GM23338 (cell line): ENCODE data around the gene CCDC81. TPM values are rescaled to one million over a fixed set of nuclear protein-coding genes. Genes with fewer than 3 reads are reported as not detected.

Experiments used
- ATAC-seq: fragments of 200-7000 bp; cut with Tn5 transposase; 3 replicates; pipeline ENCODE4 v1.9.1; 2020
- DNase-seq: peaks from one replicate; pipeline ENCODE4 v3.0.0-alpha.2; 2015; ENCODE audit warnings: low spot score
- H2AFZ ChIP-seq: fragments of 200-600 bp; sonication (generic); 2 replicates; pipeline ENCODE4 v1.8.0; 2016; ENCODE audit warnings: antibody characterized with exemption, mild to moderate bottlenecking, moderate library complexity
- H3F3A ChIP-seq: fragments of 200-600 bp; sonication (generic); replicated peaks from 2 replicates; pipeline ENCODE4 v1.8.0; 2017; ENCODE audit warnings: antibody characterized with exemption, mixed run types, low read depth
- H3K27ac ChIP-seq: fragments of 200-600 bp; sonication (generic); 2 replicates; pipeline ENCODE4 v1.6.1; 2016; ENCODE audit warnings: low read depth
- H3K27me3 ChIP-seq: fragments of 200-600 bp; sonication (generic); 2 replicates; pipeline ENCODE4 v1.8.0; 2016; ENCODE audit warnings: mild to moderate bottlenecking, mixed run types, moderate library complexity; ENCODE audit not compliant: insufficient read depth
- H3K36me3 ChIP-seq: fragments of 200-600 bp; sonication (generic); 2 replicates; pipeline ENCODE4 v1.8.0; 2016; ENCODE audit warnings: mild to moderate bottlenecking; ENCODE audit not compliant: insufficient read depth
- H3K4me1 ChIP-seq: fragments of 200-600 bp; sonication (generic); 2 replicates; pipeline ENCODE4 v1.8.0; 2016; ENCODE audit warnings: mild to moderate bottlenecking, moderate library complexity; ENCODE audit not compliant: insufficient read depth
- H3K4me2 ChIP-seq: fragments of 200-600 bp; sonication (generic); 2 replicates; pipeline ENCODE4 v1.7.1; 2017; ENCODE audit warnings: mixed run types
- H3K4me3 ChIP-seq: fragments of 200-600 bp; sonication (generic); 2 replicates; pipeline ENCODE4 v1.6.1; 2016; ENCODE audit warnings: mixed run types
- H3K79me2 ChIP-seq: fragments of 200-600 bp; sonication (generic); replicated peaks from 2 replicates; pipeline ENCODE4 v1.8.0; 2017; ENCODE audit warnings: mild to moderate bottlenecking; ENCODE audit not compliant: insufficient read depth
- H3K9me2 ChIP-seq: fragments of 200-600 bp; sonication (generic); 2 replicates; pipeline ENCODE4 v1.8.0; 2017; ENCODE audit not compliant: insufficient read depth
- H4K20me1 ChIP-seq: fragments of 200-600 bp; sonication (generic); replicated peaks from 2 replicates; pipeline ENCODE4 v1.8.0; 2017; ENCODE audit warnings: mild to moderate bottlenecking; ENCODE audit not compliant: insufficient read depth
- H3K27ac Mint-ChIP-seq: 2 replicates; pipeline ENCODE4 v1.8.0; 2020; ENCODE audit warnings: inconsistent platforms, mild to moderate bottlenecking, moderate library complexity, mixed read lengths
- H3K27me3 Mint-ChIP-seq: 3 replicates; pipeline ENCODE4 v1.8.0; 2022; ENCODE audit warnings: low read depth, mild to moderate bottlenecking, moderate library complexity, mixed read lengths, inconsistent platforms; ENCODE audit not compliant: insufficient read depth, poor library complexity
- H3K36me3 Mint-ChIP-seq: 3 replicates; pipeline ENCODE4 v1.8.0; 2021; ENCODE audit warnings: low read depth, mild to moderate bottlenecking, inconsistent platforms, moderate library complexity, mixed read lengths
- H3K4me1 Mint-ChIP-seq: 3 replicates; pipeline ENCODE4 v1.8.0; 2020; ENCODE audit warnings: mild to moderate bottlenecking, inconsistent platforms, mixed read lengths
- H3K4me3 Mint-ChIP-seq: 3 replicates; pipeline ENCODE4 v1.8.0; 2021; ENCODE audit warnings: moderate library complexity, mild to moderate bottlenecking, inconsistent platforms, mixed read lengths
- H3K9me3 Mint-ChIP-seq: 3 replicates; pipeline ENCODE4 v1.8.0; 2020; ENCODE audit warnings: moderate library complexity, mild to moderate bottlenecking, inconsistent platforms, mixed read lengths
- CREB1 ChIP-seq: fragments of 250-450 bp; sonication (Bioruptor Pico); IDR thresholded peaks from 2 replicates; pipeline ENCODE4 v1.5.0; 2020; ENCODE audit warnings: low read depth, mild to moderate bottlenecking, moderate library complexity
- EZH2 ChIP-seq: fragments of 200-600 bp; sonication (generic); IDR thresholded peaks from one replicate; pipeline ENCODE4 v1.8.0; 2017; ENCODE audit warnings: antibody characterized with exemption, mild to moderate bottlenecking, low read depth; ENCODE audit not compliant: unreplicated experiment
- EZH2phosphoT487 ChIP-seq: fragments of 200-600 bp; sonication (generic); IDR thresholded peaks from one replicate; pipeline ENCODE4 v1.8.1; 2018; ENCODE audit warnings: antibody characterized with exemption; ENCODE audit not compliant: unreplicated experiment
- NANOG ChIP-seq: IDR thresholded peaks from 2 replicates; pipeline ENCODE4 v1.6.1; 2016; ENCODE audit warnings: antibody characterized with exemption, borderline replicate concordance
- STAT1 ChIP-seq: IDR thresholded peaks from one replicate; pipeline ENCODE4 v1.6.1; 2016; ENCODE audit warnings: antibody characterized with exemption; ENCODE audit not compliant: unreplicated experiment
- ZNF331 ChIP-seq: fragments of 250-450 bp; sonication (Bioruptor Pico); IDR thresholded peaks from 2 replicates; pipeline ENCODE4 v1.5.0; 2020; ENCODE audit warnings: low read depth, mild to moderate bottlenecking, moderate library complexity
- polyA plus RNA-seq: library from polyadenylated mRNA; unstranded; fragments of >200 nt; fragmentation: Nextera tagmentation; extraction: Ambion mirVana; gene quantifications from 2 replicates; pipeline ENCODE4 v1.2.1, GENCODE V29; 2016
- total RNA-seq: library from RNA; depleted of rRNA; stranded (reverse); fragments of >200 nt; shearing (Covaris generic); gene quantifications from 2 replicates; pipeline ENCODE4 v1.2.3, GENCODE V29; 2014
- TF ChIP-seq, protein P1 (sequence below), 2 experiments: fragments of 200-600 bp in 1 of 2; sonication (generic) in 1 of 2; conservative IDR thresholded peaks; 2 replicates each; pipeline versions ENCODE4 v1.5.1 to v1.6.1; 2016 to 2017; ENCODE audit warnings: antibody characterized with exemption in 2 of 2, low read depth in 2 of 2, mild to moderate bottlenecking in 2 of 2, moderate library complexity in 1 of 2
- TF ChIP-seq, protein P2 (sequence below): fragments of 250-450 bp; sonication (Bioruptor Pico); IDR thresholded peaks from 2 replicates; pipeline ENCODE4 v1.5.0; 2020; ENCODE audit warnings: mild to moderate bottlenecking, moderate library complexity
- TF ChIP-seq, protein P3 (sequence below): IDR thresholded peaks from one replicate; pipeline ENCODE4 v1.6.1; 2018; ENCODE audit warnings: antibody characterized with exemption; ENCODE audit not compliant: unreplicated experiment
- TF ChIP-seq, protein P4 (sequence below): IDR thresholded peaks from 2 replicates; pipeline ENCODE4 v1.6.1; 2016; ENCODE audit warnings: antibody characterized with exemption

Gene CCDC81
- total and polyA plus RNA-seq, 2 experiments from 2014 or later = 0.37 to 4.3 TPM

DNA sequence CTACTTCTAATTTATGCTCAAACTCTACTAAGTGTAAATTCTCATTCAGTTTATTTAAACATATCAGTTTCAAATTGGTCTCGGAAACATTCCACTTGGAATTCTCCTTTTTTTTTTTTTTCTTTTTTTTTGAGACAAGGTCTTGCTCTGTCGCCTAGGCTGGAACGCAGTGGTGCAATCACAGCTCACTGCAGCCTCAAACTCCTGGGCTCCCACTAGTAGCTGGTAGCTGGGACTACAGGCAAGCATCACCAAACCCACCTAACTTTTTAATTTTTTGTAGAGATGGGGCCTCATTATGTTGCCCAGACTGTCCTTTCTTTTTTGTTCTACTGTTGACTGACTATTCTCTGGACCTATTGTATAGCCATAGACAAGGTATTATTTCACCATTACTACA is 33.3 kb upstream of the CCDC81 start:
- ATAC-seq = peak; percentile 39; the same call in 1 of the 3 replicates
- Histone ChIP-seq H3K4me3 (no peak overlapping the region), H3K79me2 (peaks cover 39% of the 10 kb centered on the region), H3K4me1 (no peaks in the 10 kb centered on the region), H2AFZ (no peak overlapping the region), H3K36me3 (no peaks in the 10 kb centered on the region; the same call in 1 of the 2 replicates), H3K4me2 (no peak overlapping the region), H3K27me3 (no peaks in the 10 kb centered on the region), H4K20me1 (no peaks in the 10 kb centered on the region; the same call in 1 of the 2 replicates), H3K27ac (no peak overlapping the region), H3K9me2 (no peaks in the 10 kb centered on the region), H3F3A (no peaks in the 10 kb centered on the region)
- Mint-ChIP-seq H3K9me3 (no peaks in the 10 kb centered on the region), H3K27ac (no peak overlapping the region; the same call in 1 of the 2 replicates), H3K36me3 (peaks cover 45% of the 10 kb centered on the region), H3K4me1 (no peaks in the 10 kb centered on the region), H3K27me3 (no peaks in the 10 kb centered on the region), H3K4me3 (no peak overlapping the region)
- DNase-seq = peak; percentile 29
- TF ChIP-seq NANOG (no peak), ZNF331 (CRISPR knock-in tag) (no peak), STAT1 (no peak), EZH2 (no peak), EZH2phosphoT487 (no peak), CREB1 (CRISPR knock-in tag) (no peak)
- TF ChIP-seq, protein P1, sequence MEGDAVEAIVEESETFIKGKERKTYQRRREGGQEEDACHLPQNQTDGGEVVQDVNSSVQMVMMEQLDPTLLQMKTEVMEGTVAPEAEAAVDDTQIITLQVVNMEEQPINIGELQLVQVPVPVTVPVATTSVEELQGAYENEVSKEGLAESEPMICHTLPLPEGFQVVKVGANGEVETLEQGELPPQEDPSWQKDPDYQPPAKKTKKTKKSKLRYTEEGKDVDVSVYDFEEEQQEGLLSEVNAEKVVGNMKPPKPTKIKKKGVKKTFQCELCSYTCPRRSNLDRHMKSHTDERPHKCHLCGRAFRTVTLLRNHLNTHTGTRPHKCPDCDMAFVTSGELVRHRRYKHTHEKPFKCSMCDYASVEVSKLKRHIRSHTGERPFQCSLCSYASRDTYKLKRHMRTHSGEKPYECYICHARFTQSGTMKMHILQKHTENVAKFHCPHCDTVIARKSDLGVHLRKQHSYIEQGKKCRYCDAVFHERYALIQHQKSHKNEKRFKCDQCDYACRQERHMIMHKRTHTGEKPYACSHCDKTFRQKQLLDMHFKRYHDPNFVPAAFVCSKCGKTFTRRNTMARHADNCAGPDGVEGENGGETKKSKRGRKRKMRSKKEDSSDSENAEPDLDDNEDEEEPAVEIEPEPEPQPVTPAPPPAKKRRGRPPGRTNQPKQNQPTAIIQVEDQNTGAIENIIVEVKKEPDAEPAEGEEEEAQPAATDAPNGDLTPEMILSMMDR (conservative IDR thresholded peaks at IDR 0.05; ENCODE audit: low read depth in 2 of 2) = no peak
- TF ChIP-seq, protein P2, sequence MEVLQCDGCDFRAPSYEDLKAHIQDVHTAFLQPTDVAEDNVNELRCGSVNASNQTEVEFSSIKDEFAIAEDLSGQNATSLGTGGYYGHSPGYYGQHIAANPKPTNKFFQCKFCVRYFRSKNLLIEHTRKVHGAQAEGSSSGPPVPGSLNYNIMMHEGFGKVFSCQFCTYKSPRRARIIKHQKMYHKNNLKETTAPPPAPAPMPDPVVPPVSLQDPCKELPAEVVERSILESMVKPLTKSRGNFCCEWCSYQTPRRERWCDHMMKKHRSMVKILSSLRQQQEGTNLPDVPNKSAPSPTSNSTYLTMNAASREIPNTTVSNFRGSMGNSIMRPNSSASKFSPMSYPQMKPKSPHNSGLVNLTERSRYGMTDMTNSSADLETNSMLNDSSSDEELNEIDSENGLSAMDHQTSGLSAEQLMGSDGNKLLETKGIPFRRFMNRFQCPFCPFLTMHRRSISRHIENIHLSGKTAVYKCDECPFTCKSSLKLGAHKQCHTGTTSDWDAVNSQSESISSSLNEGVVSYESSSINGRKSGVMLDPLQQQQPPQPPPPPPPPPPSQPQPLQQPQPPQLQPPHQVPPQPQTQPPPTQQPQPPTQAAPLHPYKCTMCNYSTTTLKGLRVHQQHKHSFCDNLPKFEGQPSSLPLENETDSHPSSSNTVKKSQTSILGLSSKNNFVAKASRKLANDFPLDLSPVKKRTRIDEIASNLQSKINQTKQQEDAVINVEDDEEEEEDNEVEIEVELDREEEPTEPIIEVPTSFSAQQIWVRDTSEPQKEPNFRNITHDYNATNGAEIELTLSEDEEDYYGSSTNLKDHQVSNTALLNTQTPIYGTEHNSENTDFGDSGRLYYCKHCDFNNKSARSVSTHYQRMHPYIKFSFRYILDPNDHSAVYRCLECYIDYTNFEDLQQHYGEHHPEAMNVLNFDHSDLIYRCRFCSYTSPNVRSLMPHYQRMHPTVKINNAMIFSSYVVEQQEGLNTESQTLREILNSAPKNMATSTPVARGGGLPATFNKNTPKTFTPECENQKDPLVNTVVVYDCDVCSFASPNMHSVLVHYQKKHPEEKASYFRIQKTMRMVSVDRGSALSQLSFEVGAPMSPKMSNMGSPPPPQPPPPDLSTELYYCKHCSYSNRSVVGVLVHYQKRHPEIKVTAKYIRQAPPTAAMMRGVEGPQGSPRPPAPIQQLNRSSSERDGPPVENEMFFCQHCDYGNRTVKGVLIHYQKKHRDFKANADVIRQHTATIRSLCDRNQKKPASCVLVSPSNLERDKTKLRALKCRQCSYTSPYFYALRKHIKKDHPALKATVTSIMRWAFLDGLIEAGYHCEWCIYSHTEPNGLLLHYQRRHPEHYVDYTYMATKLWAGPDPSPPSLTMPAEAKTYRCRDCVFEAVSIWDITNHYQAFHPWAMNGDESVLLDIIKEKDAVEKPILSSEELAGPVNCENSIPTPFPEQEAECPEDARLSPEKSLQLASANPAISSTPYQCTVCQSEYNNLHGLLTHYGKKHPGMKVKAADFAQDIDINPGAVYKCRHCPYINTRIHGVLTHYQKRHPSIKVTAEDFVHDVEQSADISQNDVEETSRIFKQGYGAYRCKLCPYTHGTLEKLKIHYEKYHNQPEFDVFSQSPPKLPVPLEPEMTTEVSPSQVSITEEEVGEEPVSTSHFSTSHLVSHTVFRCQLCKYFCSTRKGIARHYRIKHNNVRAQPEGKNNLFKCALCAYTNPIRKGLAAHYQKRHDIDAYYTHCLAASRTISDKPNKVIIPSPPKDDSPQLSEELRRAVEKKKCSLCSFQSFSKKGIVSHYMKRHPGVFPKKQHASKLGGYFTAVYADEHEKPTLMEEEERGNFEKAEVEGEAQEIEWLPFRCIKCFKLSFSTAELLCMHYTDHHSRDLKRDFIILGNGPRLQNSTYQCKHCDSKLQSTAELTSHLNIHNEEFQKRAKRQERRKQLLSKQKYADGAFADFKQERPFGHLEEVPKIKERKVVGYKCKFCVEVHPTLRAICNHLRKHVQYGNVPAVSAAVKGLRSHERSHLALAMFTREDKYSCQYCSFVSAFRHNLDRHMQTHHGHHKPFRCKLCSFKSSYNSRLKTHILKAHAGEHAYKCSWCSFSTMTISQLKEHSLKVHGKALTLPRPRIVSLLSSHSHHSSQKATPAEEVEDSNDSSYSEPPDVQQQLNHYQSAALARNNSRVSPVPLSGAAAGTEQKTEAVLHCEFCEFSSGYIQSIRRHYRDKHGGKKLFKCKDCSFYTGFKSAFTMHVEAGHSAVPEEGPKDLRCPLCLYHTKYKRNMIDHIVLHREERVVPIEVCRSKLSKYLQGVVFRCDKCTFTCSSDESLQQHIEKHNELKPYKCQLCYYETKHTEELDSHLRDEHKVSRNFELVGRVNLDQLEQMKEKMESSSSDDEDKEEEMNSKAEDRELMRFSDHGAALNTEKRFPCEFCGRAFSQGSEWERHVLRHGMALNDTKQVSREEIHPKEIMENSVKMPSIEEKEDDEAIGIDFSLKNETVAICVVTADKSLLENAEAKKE (CRISPR knock-in tag) = no peak
- TF ChIP-seq, protein P3, sequence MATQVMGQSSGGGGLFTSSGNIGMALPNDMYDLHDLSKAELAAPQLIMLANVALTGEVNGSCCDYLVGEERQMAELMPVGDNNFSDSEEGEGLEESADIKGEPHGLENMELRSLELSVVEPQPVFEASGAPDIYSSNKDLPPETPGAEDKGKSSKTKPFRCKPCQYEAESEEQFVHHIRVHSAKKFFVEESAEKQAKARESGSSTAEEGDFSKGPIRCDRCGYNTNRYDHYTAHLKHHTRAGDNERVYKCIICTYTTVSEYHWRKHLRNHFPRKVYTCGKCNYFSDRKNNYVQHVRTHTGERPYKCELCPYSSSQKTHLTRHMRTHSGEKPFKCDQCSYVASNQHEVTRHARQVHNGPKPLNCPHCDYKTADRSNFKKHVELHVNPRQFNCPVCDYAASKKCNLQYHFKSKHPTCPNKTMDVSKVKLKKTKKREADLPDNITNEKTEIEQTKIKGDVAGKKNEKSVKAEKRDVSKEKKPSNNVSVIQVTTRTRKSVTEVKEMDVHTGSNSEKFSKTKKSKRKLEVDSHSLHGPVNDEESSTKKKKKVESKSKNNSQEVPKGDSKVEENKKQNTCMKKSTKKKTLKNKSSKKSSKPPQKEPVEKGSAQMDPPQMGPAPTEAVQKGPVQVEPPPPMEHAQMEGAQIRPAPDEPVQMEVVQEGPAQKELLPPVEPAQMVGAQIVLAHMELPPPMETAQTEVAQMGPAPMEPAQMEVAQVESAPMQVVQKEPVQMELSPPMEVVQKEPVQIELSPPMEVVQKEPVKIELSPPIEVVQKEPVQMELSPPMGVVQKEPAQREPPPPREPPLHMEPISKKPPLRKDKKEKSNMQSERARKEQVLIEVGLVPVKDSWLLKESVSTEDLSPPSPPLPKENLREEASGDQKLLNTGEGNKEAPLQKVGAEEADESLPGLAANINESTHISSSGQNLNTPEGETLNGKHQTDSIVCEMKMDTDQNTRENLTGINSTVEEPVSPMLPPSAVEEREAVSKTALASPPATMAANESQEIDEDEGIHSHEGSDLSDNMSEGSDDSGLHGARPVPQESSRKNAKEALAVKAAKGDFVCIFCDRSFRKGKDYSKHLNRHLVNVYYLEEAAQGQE = no peak
- TF ChIP-seq, protein P4, sequence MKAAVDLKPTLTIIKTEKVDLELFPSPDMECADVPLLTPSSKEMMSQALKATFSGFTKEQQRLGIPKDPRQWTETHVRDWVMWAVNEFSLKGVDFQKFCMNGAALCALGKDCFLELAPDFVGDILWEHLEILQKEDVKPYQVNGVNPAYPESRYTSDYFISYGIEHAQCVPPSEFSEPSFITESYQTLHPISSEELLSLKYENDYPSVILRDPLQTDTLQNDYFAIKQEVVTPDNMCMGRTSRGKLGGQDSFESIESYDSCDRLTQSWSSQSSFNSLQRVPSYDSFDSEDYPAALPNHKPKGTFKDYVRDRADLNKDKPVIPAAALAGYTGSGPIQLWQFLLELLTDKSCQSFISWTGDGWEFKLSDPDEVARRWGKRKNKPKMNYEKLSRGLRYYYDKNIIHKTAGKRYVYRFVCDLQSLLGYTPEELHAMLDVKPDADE = no peak
